HFF-Myc (cell line): ENCODE results near the gene GALNT13.

Experiments
- DNase-seq: peaks from one replicate; pipeline ENCODE4 v3.0.0-alpha.2; 2011; ENCODE audit warnings: low read depth; ENCODE audit errors: extremely low read depth
- H3K4me3 ChIP-seq: replicated peaks from 2 replicates; pipeline ENCODE4 v1.5.1; 2011; ENCODE audit warnings: low read depth, mild to moderate bottlenecking, control low read depth, low read length
- CTCF ChIP-seq: IDR thresholded peaks from 2 replicates; pipeline ENCODE4 v1.5.1; 2012; ENCODE audit warnings: mild to moderate bottlenecking, low read depth, low read length, control low read depth; ENCODE audit errors: missing control alignments

GALNT13 gene

DNA sequence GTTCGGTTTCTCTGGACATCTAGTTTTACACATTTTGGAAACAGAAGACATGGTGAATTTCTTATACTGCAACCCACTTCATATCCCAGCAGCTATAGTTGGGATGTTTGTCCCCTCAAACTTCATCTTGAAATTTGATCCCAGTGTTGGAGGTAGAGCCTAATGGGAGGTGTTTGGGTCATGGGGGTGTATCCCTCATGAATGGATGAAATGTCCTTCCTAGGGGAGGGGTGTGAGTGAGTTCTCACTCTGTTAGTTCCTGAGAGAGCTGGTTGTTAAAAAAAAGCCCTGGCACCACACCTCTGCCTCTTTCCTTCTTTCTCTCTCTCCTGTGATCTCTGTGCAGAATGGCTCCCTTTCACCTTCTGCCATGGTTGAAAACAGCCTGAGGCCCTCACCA, 457.8 kb downstream of the GALNT13 start:
- H3K4me3 ChIP-seq = no peak overlapping the region
- no peak for DNase-seq
- no peak for TF ChIP-seq CTCF

- no peak for TF ChIP-seq CTCF
- DNase-seq = no peak
- no peak overlapping the region for H3K4me3 ChIP-seq
These were observed 460.1 kb downstream of the GALNT13 start for GRCh38 chr2:154331784-154332183.

DNA sequence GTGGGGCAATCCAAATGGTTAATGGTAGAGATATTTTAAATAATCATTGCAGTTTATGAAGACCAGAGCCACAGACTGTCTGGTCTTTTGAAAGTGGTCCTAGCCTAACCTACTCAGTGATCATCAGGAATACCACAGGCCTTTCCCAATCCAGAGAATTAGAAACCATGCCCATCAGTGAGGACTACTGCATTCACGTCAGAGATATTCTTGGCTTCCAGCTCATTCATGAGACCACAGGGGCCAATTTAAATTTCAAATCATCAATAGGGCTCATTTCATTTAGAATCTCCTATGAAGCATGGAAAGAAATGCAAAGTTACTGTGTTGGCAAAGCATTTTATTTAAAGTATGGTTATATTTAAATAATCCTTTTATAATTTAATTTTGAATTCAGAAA, 464.5 kb downstream of the GALNT13 start:
- DNase-seq = no peak
- H3K4me3 ChIP-seq = no peak overlapping the region
- no peak for TF ChIP-seq CTCF

- DNase-seq = no peak
- no peak overlapping the region for H3K4me3 ChIP-seq
- TF ChIP-seq CTCF = no peak
These were observed 466.7 kb downstream of the GALNT13 start for GRCh38 chr2:154338352-154338967.

GRCh38 chr2:154343282-154343681, 471.6 kb downstream of the GALNT13 start:
- TF ChIP-seq CTCF = no peak
- H3K4me3 ChIP-seq = no peak overlapping the region
- DNase-seq = no peak

GRCh38 chr2:154350911-154351310, 479.2 kb downstream of the GALNT13 start:
- H3K4me3 ChIP-seq = no peak overlapping the region
- no peak for DNase-seq
- no peak for TF ChIP-seq CTCF

GRCh38 chr2:154361276-154361675, 489.6 kb downstream of the GALNT13 start:
- DNase-seq = no peak
- no peak for TF ChIP-seq CTCF
- no peak overlapping the region for H3K4me3 ChIP-seq
